Measurements from ENCODE around the gene CFAP74.

DNA sequence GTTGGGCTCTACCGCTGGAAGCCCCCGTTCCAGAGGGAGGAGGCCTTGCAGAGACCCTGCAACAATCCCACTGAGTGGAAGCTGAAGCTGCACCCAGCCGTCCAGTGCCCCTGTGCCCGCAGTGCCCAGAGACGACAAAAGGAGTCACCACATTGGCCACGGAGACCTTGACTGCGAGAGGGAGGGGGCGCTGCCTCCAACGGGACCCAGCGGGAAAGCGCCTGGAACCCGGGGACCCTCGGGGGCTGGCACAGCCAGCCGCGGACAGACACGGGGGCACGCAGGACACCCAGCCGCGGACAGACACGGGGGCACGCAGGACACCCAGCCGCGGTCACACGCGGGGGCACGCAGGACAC lies 22.5 kb downstream of the CFAP74 start:
- TF ChIP-seq, protein P1, sequence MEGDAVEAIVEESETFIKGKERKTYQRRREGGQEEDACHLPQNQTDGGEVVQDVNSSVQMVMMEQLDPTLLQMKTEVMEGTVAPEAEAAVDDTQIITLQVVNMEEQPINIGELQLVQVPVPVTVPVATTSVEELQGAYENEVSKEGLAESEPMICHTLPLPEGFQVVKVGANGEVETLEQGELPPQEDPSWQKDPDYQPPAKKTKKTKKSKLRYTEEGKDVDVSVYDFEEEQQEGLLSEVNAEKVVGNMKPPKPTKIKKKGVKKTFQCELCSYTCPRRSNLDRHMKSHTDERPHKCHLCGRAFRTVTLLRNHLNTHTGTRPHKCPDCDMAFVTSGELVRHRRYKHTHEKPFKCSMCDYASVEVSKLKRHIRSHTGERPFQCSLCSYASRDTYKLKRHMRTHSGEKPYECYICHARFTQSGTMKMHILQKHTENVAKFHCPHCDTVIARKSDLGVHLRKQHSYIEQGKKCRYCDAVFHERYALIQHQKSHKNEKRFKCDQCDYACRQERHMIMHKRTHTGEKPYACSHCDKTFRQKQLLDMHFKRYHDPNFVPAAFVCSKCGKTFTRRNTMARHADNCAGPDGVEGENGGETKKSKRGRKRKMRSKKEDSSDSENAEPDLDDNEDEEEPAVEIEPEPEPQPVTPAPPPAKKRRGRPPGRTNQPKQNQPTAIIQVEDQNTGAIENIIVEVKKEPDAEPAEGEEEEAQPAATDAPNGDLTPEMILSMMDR (conservative IDR thresholded peaks at IDR 0.05; ENCODE audit: low read length), result no peak
- TF ChIP-seq EZH2phosphoT487 (IDR thresholded peaks at IDR 0.05; ENCODE audit: borderline replicate concordance), result no peak
